GM15510 (cell line): ENCODE measurements around the gene FRMD4A.

Experiments
- POLR2A ChIP-seq: IDR thresholded peaks from 3 replicates; pipeline ENCODE4 v1.6.1; 2011; ENCODE audit warnings: borderline replicate concordance; ENCODE audit not compliant: insufficient read length; ENCODE audit errors: extremely low read depth

Gene FRMD4A

GRCh38 chr10:13909516-13910258 is 421.0 kb downstream of the FRMD4A start:
- TF ChIP-seq POLR2A, result no peak

- TF ChIP-seq POLR2A, result no peak
These were observed 422.2 kb downstream of the FRMD4A start for GRCh38 chr10:13908475-13908874.

DNA sequence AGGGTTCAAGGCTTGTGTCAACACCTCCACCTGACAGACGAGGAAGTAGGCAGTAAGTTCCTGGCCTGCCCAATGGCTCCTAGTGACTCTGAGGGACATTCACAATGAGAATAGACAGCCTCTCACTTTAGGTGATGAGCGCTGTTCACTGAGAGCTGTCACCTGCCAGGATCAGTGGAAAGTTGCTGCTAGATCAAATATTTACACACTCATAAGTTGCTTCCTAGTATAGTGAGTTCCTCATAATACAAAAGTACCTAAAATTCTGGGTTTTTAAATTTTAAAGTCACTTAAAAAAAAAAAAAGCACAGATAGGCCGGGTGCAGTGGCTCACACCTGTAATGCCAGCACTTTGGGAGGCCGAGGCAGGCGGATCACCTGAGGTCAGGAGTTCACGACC is 423.2 kb downstream of the FRMD4A start:
- no peak for TF ChIP-seq POLR2A

GRCh38 chr10:13905281-13905680 is 425.4 kb downstream of the FRMD4A start:
- no peak for TF ChIP-seq POLR2A

DNA sequence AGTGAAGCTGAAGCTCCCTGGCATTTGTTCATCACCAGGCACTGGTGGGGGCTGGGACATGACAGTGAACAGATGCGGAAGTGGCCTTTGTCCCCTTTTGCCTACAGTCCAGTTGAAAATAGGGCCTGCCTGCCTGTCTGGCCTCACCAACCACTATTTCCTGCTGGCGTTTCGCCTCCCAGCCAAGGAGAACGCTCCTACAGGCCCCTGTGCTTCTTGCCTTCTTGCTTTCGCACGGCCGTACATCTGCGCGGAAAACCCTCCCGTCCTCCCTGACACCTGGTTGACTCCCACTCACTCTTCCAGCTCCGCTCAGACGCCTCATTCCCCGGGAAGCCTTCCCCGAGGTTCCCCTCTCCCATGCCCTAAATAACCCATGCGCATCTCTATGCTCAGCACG is 426.7 kb downstream of the FRMD4A start:
- TF ChIP-seq POLR2A, result no peak

DNA sequence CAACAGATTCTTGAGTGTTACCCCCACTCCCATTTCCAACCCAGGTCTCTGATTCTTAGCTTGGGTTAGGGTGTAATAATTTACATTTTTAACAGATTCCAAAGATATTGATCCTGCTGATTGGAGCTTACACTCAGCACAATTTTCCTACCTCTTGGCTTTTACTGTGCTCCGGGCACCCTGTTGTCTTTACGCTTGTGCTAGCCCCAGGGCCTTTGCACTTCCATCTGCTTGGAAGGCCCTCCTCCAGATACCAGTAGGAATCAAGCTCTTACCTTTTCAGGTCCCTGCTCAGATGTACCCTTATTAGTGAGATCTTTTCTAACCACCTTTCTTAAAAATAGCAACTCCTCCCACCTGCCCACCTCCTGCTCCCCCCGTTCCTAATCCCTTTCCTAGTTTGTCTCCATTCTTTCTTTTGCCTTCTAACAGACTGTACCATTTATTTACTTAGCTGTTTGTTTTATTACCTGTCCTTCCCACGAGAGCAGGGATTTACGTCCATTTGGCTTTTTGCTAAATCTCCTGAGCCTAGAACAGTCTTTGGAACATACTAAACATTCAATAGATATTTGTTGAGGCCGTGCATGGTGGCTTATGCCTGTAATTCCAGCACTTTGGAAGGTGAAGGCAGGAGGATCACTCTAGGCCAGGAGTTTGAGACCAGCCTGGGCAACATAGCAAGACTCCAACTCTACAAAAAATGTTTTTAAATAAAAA is 427.7 kb downstream of the FRMD4A start:
- TF ChIP-seq POLR2A, result no peak

GRCh38 chr10:13899941-13900340 is 430.8 kb downstream of the FRMD4A start:
- TF ChIP-seq POLR2A, result no peak

DNA sequence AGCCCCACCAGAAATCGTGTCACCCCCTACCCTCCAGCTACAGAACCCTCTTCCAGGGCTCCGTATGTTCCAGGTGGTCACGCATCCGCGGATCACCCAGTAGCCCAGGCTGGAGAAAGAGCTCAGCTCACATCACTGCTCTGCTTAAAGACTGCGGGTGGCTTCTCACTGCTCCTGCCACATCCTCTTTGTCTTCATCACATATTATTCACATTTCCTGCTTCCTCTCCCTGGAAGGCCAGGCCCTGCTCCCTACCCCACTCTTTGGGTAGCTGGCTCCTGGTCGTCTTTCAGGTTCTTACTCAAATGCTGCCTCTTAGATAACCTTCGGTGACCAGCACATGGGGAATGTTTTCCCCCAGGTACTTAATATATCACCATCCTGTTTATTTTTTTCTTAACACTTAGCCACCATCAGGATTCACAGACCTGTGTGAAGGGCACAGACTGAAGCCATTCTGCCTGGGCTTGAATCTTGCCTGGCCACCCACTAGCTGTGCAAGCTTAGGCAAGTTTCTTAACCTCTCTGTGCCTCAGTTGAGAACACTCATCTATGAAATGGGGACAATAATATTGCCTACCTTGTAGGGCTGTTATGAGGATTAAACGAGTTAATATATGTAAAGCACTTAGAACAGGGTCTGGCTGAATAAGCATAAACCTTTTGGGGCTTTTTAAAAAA is 436.2 kb downstream of the FRMD4A start:
- no peak for TF ChIP-seq POLR2A

DNA sequence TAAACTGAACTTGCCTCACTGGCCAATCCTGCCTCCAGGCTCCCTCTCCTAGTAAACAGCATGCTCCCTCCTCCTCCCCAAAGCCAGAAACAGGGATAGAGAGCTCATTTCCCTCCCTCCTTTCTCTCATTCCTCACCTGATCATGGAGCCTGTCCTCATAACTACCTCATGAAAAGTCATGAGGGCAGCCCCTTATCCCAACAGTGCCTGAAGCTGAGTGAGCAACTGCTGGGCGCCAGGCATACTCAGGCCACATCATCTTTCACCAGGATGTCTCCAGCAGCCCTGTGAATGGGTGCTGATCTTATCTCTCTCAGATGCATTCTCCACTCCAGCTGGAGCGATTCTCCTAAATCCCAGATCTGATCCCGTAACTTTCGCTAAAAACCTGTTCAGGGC is 436.8 kb downstream of the FRMD4A start:
- TF ChIP-seq POLR2A, result no peak

DNA sequence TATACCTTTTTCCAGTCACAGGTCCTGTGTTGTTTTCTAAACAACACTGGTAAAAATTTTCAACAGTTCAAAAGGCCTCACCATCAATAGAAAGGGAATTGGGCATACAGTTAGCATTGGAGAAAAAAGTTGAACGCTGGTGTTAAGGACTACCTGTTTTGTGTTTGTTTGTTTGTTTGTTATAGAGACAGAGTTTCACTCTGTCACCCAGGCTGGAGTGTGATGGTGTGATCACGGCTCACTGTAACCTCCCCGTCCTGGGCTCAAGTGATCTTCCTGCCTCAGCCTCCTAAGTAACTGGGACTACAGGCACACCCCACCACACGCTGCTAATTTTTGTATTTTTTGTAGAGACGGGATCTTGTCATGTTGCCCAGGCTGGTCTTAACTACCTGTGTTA is 437.9 kb downstream of the FRMD4A start:
- no peak for TF ChIP-seq POLR2A

- no peak for TF ChIP-seq POLR2A
These were observed 438.7 kb downstream of the FRMD4A start for GRCh38 chr10:13892001-13892491.

DNA sequence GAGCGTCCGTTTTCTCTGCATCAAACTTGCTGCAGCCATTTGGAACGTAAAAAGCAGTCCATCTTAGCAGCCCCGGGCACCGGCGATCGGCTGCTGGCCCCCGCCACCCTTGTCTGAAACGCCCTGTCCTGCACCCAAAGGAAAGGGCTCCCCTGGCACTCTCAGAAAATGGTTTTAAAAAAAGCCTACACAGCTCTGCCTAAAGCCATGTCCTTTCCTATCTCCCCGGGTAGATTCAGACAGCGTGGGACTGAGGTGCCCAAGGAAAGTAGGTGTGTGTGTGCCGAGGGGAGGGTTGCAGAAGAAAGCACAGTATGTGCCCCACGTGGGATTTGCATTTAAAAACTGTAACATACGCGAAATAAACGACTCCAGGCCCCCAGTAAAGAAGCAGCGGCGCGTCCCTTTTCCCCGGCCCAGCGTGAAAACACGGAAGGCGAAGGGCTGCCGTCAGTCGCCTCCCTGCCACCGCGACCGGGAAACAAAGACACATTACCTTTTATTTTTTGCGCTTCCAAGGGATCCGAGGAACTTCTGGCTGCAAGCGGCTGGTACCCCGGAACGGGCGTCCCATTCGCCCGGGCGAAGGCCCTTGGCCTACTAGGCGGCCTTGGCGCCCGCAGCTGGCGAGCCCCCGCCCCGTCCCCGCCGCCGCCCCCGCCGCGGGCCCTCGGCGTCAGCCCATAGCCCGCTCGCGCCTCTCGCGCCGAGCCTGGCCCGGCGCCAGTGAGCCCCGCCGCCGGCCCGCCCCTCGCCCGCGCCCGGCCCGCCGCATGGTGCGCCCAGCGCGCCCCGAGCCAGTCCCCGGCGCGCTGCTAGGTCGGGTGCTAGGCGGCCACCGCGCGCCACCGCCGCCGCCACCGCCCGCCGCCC is 439.4 kb downstream of the FRMD4A start:
- TF ChIP-seq POLR2A, result no peak

DNA sequence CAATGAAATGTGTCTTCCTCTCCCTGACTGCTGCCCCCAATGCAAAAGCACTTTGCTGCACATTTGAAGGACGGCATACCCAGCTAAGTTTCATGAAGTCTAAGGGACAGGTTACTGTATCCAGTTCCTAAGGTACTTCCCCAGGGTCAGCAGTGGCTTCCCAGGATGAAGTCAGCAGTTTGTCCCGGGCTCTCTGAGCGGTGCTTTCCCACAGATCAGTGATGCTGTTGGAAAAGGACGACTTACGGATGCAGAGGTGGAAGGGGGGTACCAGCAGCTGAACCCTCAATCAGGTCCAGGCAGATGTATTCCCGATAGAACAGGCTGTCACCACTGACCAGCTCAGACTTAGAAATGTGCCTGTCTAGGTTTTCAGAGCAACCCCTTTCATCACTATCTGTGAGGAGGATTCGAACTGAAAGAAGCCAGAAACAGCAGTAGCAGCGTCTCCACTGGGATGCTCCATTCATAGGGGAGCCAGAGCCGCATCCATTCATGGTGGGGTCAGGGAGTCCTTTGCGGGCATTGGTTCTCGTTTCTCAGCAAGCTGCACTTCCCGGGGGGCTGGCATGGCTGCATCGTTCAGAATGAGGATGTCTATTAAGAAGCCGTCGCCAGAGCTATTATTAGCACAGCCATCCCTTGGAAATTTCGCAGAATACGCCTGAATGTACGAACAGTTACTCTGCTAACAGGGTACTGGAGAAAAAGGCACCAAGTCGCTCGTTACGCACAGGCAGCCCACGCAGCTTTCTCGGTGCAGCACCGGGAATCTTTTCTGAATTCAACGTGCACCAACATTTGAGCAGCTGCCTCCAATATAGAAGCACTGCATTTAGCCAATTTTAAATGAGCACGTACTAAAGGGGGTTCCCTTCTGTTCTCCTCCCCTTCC is 440.2 kb downstream of the FRMD4A start:
- TF ChIP-seq POLR2A, result no peak
